Right ventricle myocardium inferior (tissue), 1 donor: ENCODE measurements around the gene GATA5. TPM values are rescaled to one million over a fixed set of nuclear protein-coding genes. Genes with fewer than 3 reads are reported as not detected.

Experiments used
- ATAC-seq: fragments of 200-7000 bp; cut with Tn5 transposase; one replicate; pipeline ENCODE4 v1.9.1; 2020; ENCODE audit warnings: mild to moderate bottlenecking, moderate library complexity
- DNase-seq: peaks from one replicate; pipeline ENCODE4 v3.0.0; 2021; ENCODE audit errors: missing footprints
- intact Hi-C: fragments of 100-400 bp; cut with DNase I; formaldehyde crosslinking; loops from one replicate; pipeline ENCODE4 v1.11.0; 2022
- total RNA-seq: library from RNA; stranded (reverse); fragmentation: NEBNext Ultra II Directional; extraction: Animal tissue kit (Norgen Biotek cat#: 25700); gene quantifications from one replicate; pipeline ENCODE4 v1.2.1, GENCODE V29; 2021
- donor health status: DM: no; HTN: yes; CAD: no; lungs with severe emphysema.

The GATA5 gene
- total RNA-seq, 1 donor from 2014 or later, result 1.7 TPM

GRCh38 chr20:62413896-62414481 lies 61.8 kb downstream of the GATA5 start:
- intact Hi-C loops, result no loop called here
- ATAC-seq (no peak), DNase-seq (no peak)

Other genes with a start within 250 kb of the GATA5 start
- gene OSBPL2, start 237.5 kb downstream of the GATA5 start, total RNA-seq, result 59.5 TPM
- gene ADRM1, start 173.0 kb downstream of the GATA5 start, total RNA-seq, result 73.9 TPM
- 89.3 TPM for gene LAMA5, start 108.7 kb downstream of the GATA5 start, total RNA-seq
- gene RPS21, start 88.9 kb downstream of the GATA5 start, total RNA-seq, result 782 TPM
- gene CABLES2, start 68.7 kb downstream of the GATA5 start, total RNA-seq, result 18.1 TPM
- not detected for gene RBBP8NL, start 48.5 kb downstream of the GATA5 start, total RNA-seq
- 15.5 TPM for gene SLCO4A1, start 166.5 kb upstream of the GATA5 start, total RNA-seq
- gene NTSR1, start 232.8 kb upstream of the GATA5 start, total RNA-seq, result not detected